ENCODE data around the gene NUDT14.

- no peak for TF ChIP-seq EZH2phosphoT487 (IDR thresholded peaks at IDR 0.05; ENCODE audit: borderline replicate concordance, low read length)
- TF ChIP-seq EZH2 (IDR thresholded peaks at IDR 0.05; ENCODE audit: low read length, unreplicated experiment) = no peak
Observed at GRCh38 chr14:105193916-105194782, 13.0 kb upstream of the NUDT14 start.

Measured in PC-3 (cell line).